ENCODE measurements around the gene ZFYVE27. TPM values are rescaled to one million over a fixed set of nuclear protein-coding genes. Genes with fewer than 3 reads are reported as not detected.

ZFYVE27 gene
- total and polyA plus RNA-seq, 10 of the 15 experiments (the other 5 are each of a cell fraction or from before 2014, with no cell fraction given): 1.1 to 28.9 (median 21.4) TPM

DNA sequence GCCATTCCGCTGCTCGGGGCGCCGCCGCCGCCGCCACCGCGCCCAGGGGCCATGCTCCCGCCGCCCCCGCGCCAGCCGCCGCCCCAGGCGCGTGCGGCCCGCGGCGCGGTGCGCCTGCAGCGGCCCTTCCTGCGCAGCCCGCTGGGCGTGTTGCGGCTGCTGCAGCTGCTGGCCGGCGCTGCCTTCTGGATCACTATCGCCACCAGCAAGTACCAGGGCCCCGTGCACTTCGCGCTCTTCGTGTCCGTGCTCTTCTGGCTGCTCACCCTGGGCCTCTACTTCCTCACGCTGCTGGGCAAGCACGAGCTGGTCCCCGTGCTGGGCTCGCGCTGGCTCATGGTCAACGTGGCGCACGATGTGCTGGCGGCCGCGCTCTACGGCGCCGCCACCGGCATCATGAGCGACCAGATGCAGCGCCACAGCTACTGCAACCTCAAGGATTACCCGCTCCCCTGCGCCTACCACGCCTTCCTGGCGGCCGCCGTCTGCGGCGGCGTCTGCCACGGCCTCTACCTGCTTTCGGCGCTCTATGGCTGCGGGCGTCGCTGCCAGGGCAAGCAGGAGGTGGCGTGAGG is 23.0 kb upstream of the ZFYVE27 start (continued):
- TF ChIP-seq NR2C2 (IDR thresholded peaks at IDR 0.05; ENCODE audit: borderline replicate concordance, control insufficient read depth, insufficient read length, low read depth) (no peak), FOXM1 (IDR thresholded peaks at IDR 0.05; ENCODE audit: low read depth, low read length) (no peak), RUNX3 (IDR thresholded peaks at IDR 0.05; ENCODE audit: low read length) (peak; percentile 24; the same call in 1 of the 2 replicates), MTA2 (IDR thresholded peaks at IDR 0.05; ENCODE audit: low read depth) (no peak), RBBP5 (conservative IDR thresholded peaks at IDR 0.05) (no peak), NRF1 (conservative IDR thresholded peaks at IDR 0.05; ENCODE audit: low read depth, low read length) (no peak), MXI1 (IDR thresholded peaks at IDR 0.05; ENCODE audit: low read depth, low read length) (peak; percentile 65; the same call in 1 of the 2 replicates), POLR2AphosphoS5 (IDR thresholded peaks at IDR 0.05; ENCODE audit: low read length) (peak; percentile 41; the same call in 1 of the 2 replicates), PAX8 (IDR thresholded peaks at IDR 0.05) (no peak), RAD21 (IDR thresholded peaks at IDR 0.05; ENCODE audit: insufficient read depth, low read depth, low read length) (no peak), DPF2 (IDR thresholded peaks at IDR 0.05) (0 out of 2 replicates have a peak, but pooled peaks have one; percentile 24), CREB1 (IDR thresholded peaks at IDR 0.05; ENCODE audit: low read depth) (0 out of 2 replicates have a peak, but pooled peaks have one; percentile 30), SREBF2 (IDR thresholded peaks at IDR 0.05; ENCODE audit: low read length) (no peak), NKRF (conservative IDR thresholded peaks at IDR 0.05) (0 out of 2 replicates have a peak, but pooled peaks have one; percentile 37), EED (IDR thresholded peaks at IDR 0.05; ENCODE audit: low read depth) (no peak; the same call in 1 of the 2 replicates), TCF3 (IDR thresholded peaks at IDR 0.05; ENCODE audit: borderline replicate concordance, insufficient read depth, low read depth, low read length) (no peak), CHD2 (IDR thresholded peaks at IDR 0.05; ENCODE audit: borderline replicate concordance, low read depth, low read length) (no peak), ELK1 (IDR thresholded peaks at IDR 0.05; ENCODE audit: low read depth, low read length) (no peak), BRCA1 (IDR thresholded peaks at IDR 0.05; ENCODE audit: low read depth, low read length) (no peak), TAF1 (IDR thresholded peaks at IDR 0.05; ENCODE audit: borderline replicate concordance, low read depth, low read length) (no peak)
- TF ChIP-seq, protein P1, sequence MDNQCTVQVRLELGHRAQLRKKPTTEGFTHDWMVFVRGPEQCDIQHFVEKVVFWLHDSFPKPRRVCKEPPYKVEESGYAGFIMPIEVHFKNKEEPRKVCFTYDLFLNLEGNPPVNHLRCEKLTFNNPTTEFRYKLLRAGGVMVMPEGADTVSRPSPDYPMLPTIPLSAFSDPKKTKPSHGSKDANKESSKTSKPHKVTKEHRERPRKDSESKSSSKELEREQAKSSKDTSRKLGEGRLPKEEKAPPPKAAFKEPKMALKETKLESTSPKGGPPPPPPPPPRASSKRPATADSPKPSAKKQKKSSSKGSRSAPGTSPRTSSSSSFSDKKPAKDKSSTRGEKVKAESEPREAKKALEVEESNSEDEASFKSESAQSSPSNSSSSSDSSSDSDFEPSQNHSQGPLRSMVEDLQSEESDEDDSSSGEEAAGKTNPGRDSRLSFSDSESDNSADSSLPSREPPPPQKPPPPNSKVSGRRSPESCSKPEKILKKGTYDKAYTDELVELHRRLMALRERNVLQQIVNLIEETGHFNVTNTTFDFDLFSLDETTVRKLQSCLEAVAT (IDR thresholded peaks at IDR 0.05): no peak
- TF ChIP-seq, protein P2, sequence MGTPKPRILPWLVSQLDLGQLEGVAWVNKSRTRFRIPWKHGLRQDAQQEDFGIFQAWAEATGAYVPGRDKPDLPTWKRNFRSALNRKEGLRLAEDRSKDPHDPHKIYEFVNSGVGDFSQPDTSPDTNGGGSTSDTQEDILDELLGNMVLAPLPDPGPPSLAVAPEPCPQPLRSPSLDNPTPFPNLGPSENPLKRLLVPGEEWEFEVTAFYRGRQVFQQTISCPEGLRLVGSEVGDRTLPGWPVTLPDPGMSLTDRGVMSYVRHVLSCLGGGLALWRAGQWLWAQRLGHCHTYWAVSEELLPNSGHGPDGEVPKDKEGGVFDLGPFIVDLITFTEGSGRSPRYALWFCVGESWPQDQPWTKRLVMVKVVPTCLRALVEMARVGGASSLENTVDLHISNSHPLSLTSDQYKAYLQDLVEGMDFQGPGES (IDR thresholded peaks at IDR 0.05): no peak
- TF ChIP-seq, protein P3, sequence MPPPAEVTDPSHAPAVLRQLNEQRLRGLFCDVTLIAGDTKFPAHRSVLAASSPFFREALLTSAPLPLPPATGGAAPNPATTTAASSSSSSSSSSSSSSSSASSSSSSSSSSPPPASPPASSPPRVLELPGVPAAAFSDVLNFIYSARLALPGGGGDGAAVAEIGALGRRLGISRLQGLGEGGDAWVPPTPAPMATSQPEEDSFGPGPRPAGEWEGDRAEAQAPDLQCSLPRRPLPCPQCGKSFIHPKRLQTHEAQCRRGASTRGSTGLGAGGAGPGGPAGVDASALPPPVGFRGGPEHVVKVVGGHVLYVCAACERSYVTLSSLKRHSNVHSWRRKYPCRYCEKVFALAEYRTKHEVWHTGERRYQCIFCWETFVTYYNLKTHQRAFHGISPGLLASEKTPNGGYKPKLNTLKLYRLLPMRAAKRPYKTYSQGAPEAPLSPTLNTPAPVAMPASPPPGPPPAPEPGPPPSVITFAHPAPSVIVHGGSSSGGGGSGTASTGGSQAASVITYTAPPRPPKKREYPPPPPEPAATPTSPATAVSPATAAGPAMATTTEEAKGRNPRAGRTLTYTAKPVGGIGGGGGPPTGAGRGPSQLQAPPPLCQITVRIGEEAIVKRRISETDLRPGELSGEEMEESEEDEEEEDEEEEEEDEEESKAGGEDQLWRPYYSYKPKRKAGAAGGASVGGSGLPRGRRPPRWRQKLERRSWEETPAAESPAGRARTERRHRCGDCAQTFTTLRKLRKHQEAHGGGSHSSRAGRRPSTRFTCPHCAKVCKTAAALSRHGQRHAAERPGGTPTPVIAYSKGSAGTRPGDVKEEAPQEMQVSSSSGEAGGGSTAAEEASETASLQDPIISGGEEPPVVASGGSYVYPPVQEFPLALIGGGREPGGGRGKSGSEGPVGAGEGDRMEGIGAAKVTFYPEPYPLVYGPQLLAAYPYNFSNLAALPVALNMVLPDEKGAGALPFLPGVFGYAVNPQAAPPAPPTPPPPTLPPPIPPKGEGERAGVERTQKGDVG (CRISPR knock-in tag; IDR thresholded peaks at IDR 0.05): no peak
